Choroid plexus epithelial cell (primary cell): Measurements from ENCODE around the gene MRPL42.
A peak's percentile ranks its signal among the peaks of the same experiment; 100 is the strongest.

ENCODE experiments used
- DNase-seq: peaks from one replicate; pipeline ENCODE4 v3.0.0-alpha.2; 2010; ENCODE audit warnings: low read depth
- H3K4me3 ChIP-seq: 2 replicates; pipeline ENCODE4 v1.5.1; 2011; ENCODE audit warnings: low read depth, mild to moderate bottlenecking, control low read depth, low read length, moderate library complexity
- CTCF ChIP-seq: conservative IDR thresholded peaks from 2 replicates; pipeline ENCODE4 v1.5.1; 2011; ENCODE audit warnings: low read depth, mild to moderate bottlenecking, control low read depth, inconsistent platforms, low read length, moderate library complexity

The MRPL42 gene

DNA sequence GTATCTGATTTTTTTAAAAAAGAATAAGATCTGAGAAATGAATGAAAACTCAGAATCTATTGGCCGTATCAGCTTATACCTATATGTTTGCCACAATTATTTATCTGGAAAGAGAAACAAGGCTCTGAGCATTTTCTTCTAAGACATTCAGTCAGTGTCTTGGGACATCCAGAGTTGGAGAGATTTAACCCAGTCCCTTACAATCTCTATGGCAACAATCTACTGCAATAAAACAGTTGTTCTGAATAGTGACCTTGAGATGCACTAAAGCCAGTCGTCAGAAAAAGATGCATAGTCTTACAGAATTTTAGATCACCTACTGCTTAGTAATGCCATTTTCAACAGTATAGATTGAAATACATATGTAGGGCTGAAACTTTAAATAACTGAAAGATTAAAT lies 53.1 kb downstream of the MRPL42 start:
- DNase-seq: no peak
- no peak overlapping the region for H3K4me3 ChIP-seq
- no peak for TF ChIP-seq CTCF

- no peak for TF ChIP-seq CTCF
- peak; percentile 44 for DNase-seq
- H3K4me3 ChIP-seq: no peak overlapping the region
Measured at GRCh38 chr12:93521225-93522080, 54.1 kb downstream of the MRPL42 start.

DNA sequence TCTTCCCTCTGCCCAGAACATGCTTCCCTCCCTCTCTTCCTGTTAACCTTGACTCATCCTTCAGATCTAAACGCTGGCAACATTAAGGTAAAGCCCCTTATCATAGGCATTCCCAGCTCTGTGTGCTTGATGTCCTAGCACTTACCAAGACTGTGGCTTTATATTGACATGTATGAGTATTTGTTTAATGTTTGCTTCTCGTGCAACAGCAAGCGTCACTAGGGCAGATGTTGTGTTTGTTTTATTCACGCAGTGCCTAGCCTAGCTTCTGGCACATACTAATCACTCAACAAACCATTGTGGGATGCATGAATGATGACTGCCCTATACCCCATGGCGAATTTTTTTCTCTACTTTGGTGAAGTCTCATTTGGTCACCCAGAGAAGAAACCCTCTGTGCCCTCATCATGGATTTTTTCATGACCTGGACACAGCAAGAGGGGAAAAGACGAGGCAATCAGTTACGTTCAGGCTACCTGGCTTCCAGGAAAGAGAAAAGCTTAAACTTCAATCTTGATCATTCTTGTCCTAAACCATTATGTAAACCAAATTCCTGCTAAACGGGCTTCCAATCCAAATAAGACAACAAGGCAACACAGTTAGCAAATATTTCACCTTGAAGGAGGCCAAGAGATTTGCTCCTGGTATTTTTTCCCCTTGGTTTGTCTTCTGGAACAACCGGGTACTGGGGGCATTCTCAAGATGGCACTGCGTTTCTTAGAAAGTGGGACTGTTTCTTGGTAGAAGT lies 57.2 kb downstream of the MRPL42 start:
- no peak for DNase-seq
- no peak for TF ChIP-seq CTCF
- no peak overlapping the region for H3K4me3 ChIP-seq

DNA sequence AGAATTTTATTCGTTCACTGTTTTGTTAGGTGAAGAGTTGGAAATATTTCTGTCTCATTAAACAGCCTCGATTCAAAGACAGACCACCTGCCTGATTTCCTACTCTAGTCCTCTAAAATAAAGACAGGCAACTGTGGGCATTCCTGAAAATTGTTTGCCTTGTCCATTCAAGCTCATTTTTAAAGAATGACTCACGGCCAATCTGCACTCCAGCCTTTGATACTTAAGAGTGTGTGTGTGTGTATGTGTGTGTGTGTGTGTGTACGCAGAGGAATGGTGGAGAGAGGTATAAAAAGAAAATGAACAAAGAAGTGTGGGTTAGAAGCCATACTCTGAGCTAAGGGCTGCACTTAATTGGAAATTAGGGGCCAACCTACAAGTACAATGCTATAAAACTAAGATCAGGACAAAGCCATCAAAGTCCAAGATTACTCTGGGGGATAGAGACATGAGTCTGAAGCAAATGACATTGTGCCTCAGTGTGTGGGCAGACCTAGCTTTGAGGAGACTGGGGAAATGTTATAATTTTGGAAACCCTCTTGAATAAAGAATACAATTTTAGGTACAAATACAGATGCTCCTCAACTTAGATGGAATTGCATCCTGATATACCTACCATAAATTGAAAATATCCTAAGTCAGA lies 59.6 kb downstream of the MRPL42 start:
- no peak overlapping the region for H3K4me3 ChIP-seq
- DNase-seq: peak; percentile 97
- no peak for TF ChIP-seq CTCF

DNA sequence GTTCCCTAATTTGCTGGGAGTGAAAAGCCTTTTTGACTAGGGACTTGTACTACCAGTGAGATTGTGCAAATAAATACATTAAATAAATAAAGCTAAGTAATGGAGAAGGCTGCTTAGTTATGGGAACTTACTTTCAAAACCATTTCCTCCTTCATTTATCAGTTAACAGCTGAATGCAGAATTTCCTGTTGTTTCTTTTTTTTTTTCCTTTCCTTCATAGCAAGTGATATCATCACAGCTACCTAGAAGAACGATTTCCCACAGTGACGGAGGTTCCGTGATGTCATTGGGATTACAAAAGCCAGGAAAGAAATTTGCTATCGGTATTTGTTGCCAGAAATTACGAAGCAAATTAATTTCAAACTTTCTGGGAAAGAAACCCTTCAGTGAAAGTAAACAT lies 63.0 kb downstream of the MRPL42 start:
- TF ChIP-seq CTCF: no peak
- no peak overlapping the region for H3K4me3 ChIP-seq
- peak; percentile 58 for DNase-seq

DNA sequence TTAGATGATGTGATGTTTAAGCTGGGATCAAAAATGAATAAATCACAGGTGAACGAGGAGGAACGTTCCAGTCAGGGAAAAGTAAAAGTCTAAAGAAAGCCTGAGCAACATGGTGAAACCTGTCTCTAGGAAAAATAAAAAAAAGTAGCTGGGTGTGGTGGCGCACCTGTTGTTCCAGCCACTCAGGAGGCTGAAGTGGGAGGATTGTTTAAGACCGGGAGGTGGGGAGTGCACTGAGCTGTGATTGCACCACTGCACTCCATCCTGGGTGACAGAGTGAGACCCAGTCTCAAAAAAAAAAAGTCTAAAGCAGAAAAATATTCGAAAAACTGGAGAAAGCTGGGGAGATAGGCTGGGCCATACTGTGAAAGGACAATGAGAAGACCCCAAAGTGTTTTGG lies 66.0 kb downstream of the MRPL42 start:
- DNase-seq: no peak
- H3K4me3 ChIP-seq: no peak overlapping the region
- no peak for TF ChIP-seq CTCF
